Right lobe of liver (tissue), 6 donors: ENCODE results near the gene TGOLN2. TPM values are rescaled to one million over a fixed set of nuclear protein-coding genes. Genes with fewer than 3 reads are reported as not detected.
"Not testable (repeated sequence)": the region's sequence is repeated elsewhere in the genome, so short reads cannot be mapped to it uniquely, and the experiment has no call there.

Experiments
- ATAC-seq, 4 donors: fragments of 200-7000 bp; cut with Tn5 transposase; one replicate each; pipeline ENCODE4 v1.9.1; 2020; ENCODE audit warnings: mild to moderate bottlenecking in 4 of 4, moderate library complexity in 4 of 4
- DNase-seq, 3 donors: peaks; one replicate each; pipeline ENCODE4 v3.0.0-alpha.2; 2020
- H3K27ac ChIP-seq, 3 donors: fragments of 200-600 bp; one replicate each; pipeline ENCODE4 v1.8.0; 2022
- H3K27me3 ChIP-seq, 2 donors: fragments of 200-600 bp; one replicate each; pipeline ENCODE4 v1.8.0; 2022
- H3K36me3 ChIP-seq, 4 donors: fragments of 200-600 bp; sonication (generic) in 1 of 4; one replicate each; pipeline versions ENCODE4 v1.5.1 to v1.8.0; 2017 to 2022; ENCODE audit warnings: control low read depth in 1 of 4
- H3K4me1 ChIP-seq, 4 donors: fragments of 200-600 bp; sonication (generic) in 1 of 4; one replicate each; pipeline versions ENCODE4 v1.5.1 to v1.8.0; 2017 to 2022; ENCODE audit warnings: control low read depth in 1 of 4
- H3K4me3 ChIP-seq, 3 donors: fragments of 200-600 bp; one replicate each; pipeline ENCODE4 v1.8.0; 2022
- H3K9me3 ChIP-seq, 4 donors: fragments of 200-600 bp; sonication (generic) in 1 of 4; one replicate each; pipeline versions ENCODE4 v1.5.1 to v1.8.0; 2017 to 2022; ENCODE audit warnings: control low read depth in 1 of 4
- CTCF ChIP-seq, 4 donors: fragments of 200-600 bp in 3 of 4; fragments of 450-650 bp in 1 of 4; IDR thresholded peaks; one replicate each; pipeline versions ENCODE4 v1.5.1 to v1.8.0; 2016 to 2022; ENCODE audit warnings: antibody characterized with exemption in 4 of 4, mild to moderate bottlenecking in 2 of 4
- POLR2A ChIP-seq: fragments of 450-650 bp; IDR thresholded peaks from one replicate; pipeline ENCODE4 v1.6.1; 2017; ENCODE audit warnings: antibody characterized with exemption, mild to moderate bottlenecking
- WGBS: methylation state at CpG from one replicate; pipeline ENCODE4 v1.1.6; 2018; ENCODE audit warnings: low coverage, low lambda C conversion rate; ENCODE audit not compliant: insufficient coverage; ENCODE audit errors: missing lambda C conversion rate; 5-methylcytosine and 5-hydroxymethylcytosine counted together
- intact Hi-C, 2 donors: fragments of 100-400 bp; cut with DNase I; formaldehyde crosslinking; loops; one replicate each; pipeline versions ENCODE4 v1.11.2 to v1.14.1; 2022
- total RNA-seq, 6 experiments: library from RNA; depleted of rRNA in 2 of 6; stranded (reverse); fragments of >200 nt in 2 of 6; fragmentation: NEBNext Ultra II Directional in 3 of 6; extraction: Animal tissue kit (Norgen Biotek cat#: 25700) in 3 of 6; gene quantifications; one replicate each; pipeline versions ENCODE4 v1.1.0 to v1.2.4, GENCODE V29; 2016 to 2023
- donor health status: DM: no; HTN: yes; CAD: no.
- donor health status: DM: no; HTN: no; CAD: no.
- donor health status: DM: no; HTN: no; CAD: no.
- donor health status: DM: no; HTN: yes; CAD: no.
- donor health status: DM: no; HTN: yes; CAD: no.

TGOLN2 gene
- total RNA-seq, 6 experiments from 2014 or later = 85.7 to 153 (median 121) TPM

GRCh38 chr2:85323351-85323987 lies 4.3 kb downstream of the TGOLN2 start:
- intact Hi-C loops = no loop called here
- Histone ChIP-seq H3K27me3 (no peaks in the 10 kb centered on the region), H3K9me3 (no peaks in the 10 kb centered on the region), H3K36me3 (peaks cover 0 to 55% (median 20%) of the 10 kb centered on the region in 4 donors), H3K4me1 (peaks cover 0 to 32% (median 16%) of the 10 kb centered on the region in 4 donors), H3K4me3 (peak overlapping the region in 2 of 3 donors; percentile 1 to 37), H3K27ac (peak overlapping the region; percentile 53 to 96 (median 92))
- WGBS = 32% methylated on average over 6 of the region's 9 CpGs
- TF ChIP-seq CTCF (IDR thresholded peaks at IDR 0.05) (no peak), POLR2A (peak; percentile 45)
- DNase-seq = peak in 1 of 3 donors; percentile 40
- ATAC-seq = peak; percentile 1 to 19 (median 10)

- Histone ChIP-seq H3K4me1 (peaks cover 0 to 32% (median 15%) of the 10 kb centered on the region in 4 donors), H3K36me3 (peaks cover 0 to 88% (median 27%) of the 10 kb centered on the region in 4 donors), H3K27ac (no peak overlapping the region), H3K27me3 (no peaks in the 10 kb centered on the region), H3K9me3 (no peaks in the 10 kb centered on the region), H3K4me3 (no peak overlapping the region)
- ATAC-seq (no peak), DNase-seq (no peak)
- no peak for TF ChIP-seq POLR2A
- TF ChIP-seq CTCF (IDR thresholded peaks at IDR 0.05) = no peak
- WGBS = 79% methylated on average over 4 of the region's 4 CpGs
- intact Hi-C loops = no loop called here
Measured at GRCh38 chr2:85319796-85320195, 8.0 kb downstream of the TGOLN2 start.

- no peak for DNase-seq
- WGBS = 60% methylated on average over 10 of the region's 11 CpGs
- peaks cover 0 to 19% (median 6%) of the 10 kb centered on the region in 4 donors for H3K4me1 ChIP-seq
- peak in 3 of 4 donors; percentile 13 to 28 (median 23) for ATAC-seq
- TF ChIP-seq CTCF (IDR thresholded peaks at IDR 0.05) (no peak), POLR2A (no peak)
- no peaks in the 10 kb centered on the region for H3K9me3 ChIP-seq
- peaks cover 0 to 80% (median 24%) of the 10 kb centered on the region in 4 donors for H3K36me3 ChIP-seq
- H3K4me3 ChIP-seq = no peak overlapping the region
- no peaks in the 10 kb centered on the region for H3K27me3 ChIP-seq
- intact Hi-C loops = no loop called here
- no peak overlapping the region for H3K27ac ChIP-seq
Measured at GRCh38 chr2:85318222-85319074, 9.3 kb downstream of the TGOLN2 start.

- H3K27ac ChIP-seq, H3K4me3 ChIP-seq, intact Hi-C loops, H3K4me1 ChIP-seq, DNase-seq, H3K27me3 ChIP-seq, H3K9me3 ChIP-seq: not testable (repeated sequence)
- peak in 2 of 4 donors; percentile 15 to 26 for ATAC-seq
- peaks cover 0 to 56% (median 9%) of the 10 kb centered on the region in 4 donors for H3K36me3 ChIP-seq
- no CpG with 5 or more reads among the region's 5 CpGs for WGBS
Measured at GRCh38 chr2:85315921-85316320, 11.9 kb downstream of the TGOLN2 start.

GRCh38 chr2:85314884-85315242 lies 12.9 kb downstream of the TGOLN2 start:
- DNase-seq = no peak
- peaks cover 0 to 46% (median 7%) of the 10 kb centered on the region in 4 donors for H3K36me3 ChIP-seq
- TF ChIP-seq CTCF (IDR thresholded peaks at IDR 0.05) = no peak
- TF ChIP-seq POLR2A = no peak
- intact Hi-C loops = no loop called here
- 59% methylated on average over 2 of the region's 10 CpGs for WGBS
- no peaks in the 10 kb centered on the region for H3K27me3 ChIP-seq
- ATAC-seq = peak in 3 of 4 donors; percentile 6 to 20 (median 12)
- H3K9me3 ChIP-seq = no peaks in the 10 kb centered on the region
- H3K4me3 ChIP-seq = no peak overlapping the region
- H3K27ac ChIP-seq = no peak overlapping the region
- H3K4me1 ChIP-seq = peaks cover 0 to under 1% (median 0%) of the 10 kb centered on the region in 4 donors
